ENCODE results near the gene GLT8D1.
"Not testable (repeated sequence)": the region's sequence is repeated elsewhere in the genome, so short reads cannot be mapped to it uniquely, and the experiment has no call there.

Gene GLT8D1

GRCh38 chr3:52681596-52681995, 24.0 kb downstream of the GLT8D1 start:
- FAIRE-seq (no peak), DNase-seq (ENCODE audit: insufficient read length, low spot score) (no peak)
- no peak for TF ChIP-seq CTCF (IDR thresholded peaks at IDR 0.05; ENCODE audit: insufficient read depth, missing control alignments)

- DNase-seq (ENCODE audit: insufficient read length, low spot score) (no peak), FAIRE-seq (no peak)
- TF ChIP-seq CTCF (IDR thresholded peaks at IDR 0.05; ENCODE audit: insufficient read depth, missing control alignments) = no peak
Measured at GRCh38 chr3:52679811-52680210, 25.8 kb downstream of the GLT8D1 start.

GRCh38 chr3:52679199-52679538, 26.4 kb downstream of the GLT8D1 start:
- TF ChIP-seq CTCF (IDR thresholded peaks at IDR 0.05; ENCODE audit: insufficient read depth, missing control alignments) = no peak
- DNase-seq (ENCODE audit: insufficient read length, low spot score) (no peak), FAIRE-seq (no peak)

- no peak for TF ChIP-seq CTCF (IDR thresholded peaks at IDR 0.05; ENCODE audit: insufficient read depth, missing control alignments)
- no peak for FAIRE-seq
Measured at GRCh38 chr3:52678265-52679198, 27.1 kb downstream of the GLT8D1 start.

GRCh38 chr3:52676201-52676600, 29.4 kb downstream of the GLT8D1 start:
- not testable (repeated sequence) for DNase-seq (ENCODE audit: insufficient read length, low spot score); FAIRE-seq

More at GRCh38 chr3:52678265-52679198, 27.1 kb downstream of the GLT8D1 start:
- no peak for DNase-seq (ENCODE audit: insufficient read length, low spot score)

GRCh38 chr3:52671676-52672075, 33.9 kb downstream of the GLT8D1 start:
- no peak for DNase-seq (ENCODE audit: insufficient read length, low spot score)
- no peak for FAIRE-seq
- no peak for TF ChIP-seq CTCF (IDR thresholded peaks at IDR 0.05; ENCODE audit: insufficient read depth, missing control alignments)

- no peak for TF ChIP-seq CTCF (IDR thresholded peaks at IDR 0.05; ENCODE audit: insufficient read depth, missing control alignments)
Measured at GRCh38 chr3:52670621-52671521, 34.7 kb downstream of the GLT8D1 start.

More at GRCh38 chr3:52670621-52671521, 34.7 kb downstream of the GLT8D1 start:
- FAIRE-seq (no peak), DNase-seq (ENCODE audit: insufficient read length, low spot score) (no peak)
